Testis (tissue), 2 donors: Measurements from ENCODE around the gene KRTAP16-1.

Source experiments
- CTCF ChIP-seq, 3 experiments: fragments of 450-650 bp in 2 of 3; fragments of 200-600 bp in 1 of 3; sonication (generic) in 1 of 3; IDR thresholded peaks; one replicate each; pipeline ENCODE4 v1.5.1; 2016 to 2019; ENCODE audit warnings: antibody characterized with exemption in 3 of 3, mild to moderate bottlenecking in 2 of 3, moderate library complexity in 1 of 3
- POLR2A ChIP-seq: fragments of 450-650 bp; IDR thresholded peaks from one replicate; pipeline ENCODE4 v1.6.1; 2017; ENCODE audit warnings: antibody characterized with exemption, mild to moderate bottlenecking, moderate library complexity

- no peak for TF ChIP-seq CTCF (IDR thresholded peaks at IDR 0.05)
- TF ChIP-seq POLR2A: no peak
Measured at GRCh38 chr17:41326173-41327145, 17.4 kb upstream of the KRTAP16-1 start.
